Measurements from ENCODE around the gene RNF215. TPM values are rescaled to one million over a fixed set of nuclear protein-coding genes. Genes with fewer than 3 reads are reported as not detected.
"Not testable (repeated sequence)": the region's sequence is repeated elsewhere in the genome, so short reads cannot be mapped to it uniquely, and the experiment has no call there.

Gene RNF215
- total RNA-seq, 1 donor from 2014 or later, result 8.6 TPM

GRCh38 chr22:30340911-30341685, 46.1 kb downstream of the RNF215 start:
- TF ChIP-seq, protein P1, sequence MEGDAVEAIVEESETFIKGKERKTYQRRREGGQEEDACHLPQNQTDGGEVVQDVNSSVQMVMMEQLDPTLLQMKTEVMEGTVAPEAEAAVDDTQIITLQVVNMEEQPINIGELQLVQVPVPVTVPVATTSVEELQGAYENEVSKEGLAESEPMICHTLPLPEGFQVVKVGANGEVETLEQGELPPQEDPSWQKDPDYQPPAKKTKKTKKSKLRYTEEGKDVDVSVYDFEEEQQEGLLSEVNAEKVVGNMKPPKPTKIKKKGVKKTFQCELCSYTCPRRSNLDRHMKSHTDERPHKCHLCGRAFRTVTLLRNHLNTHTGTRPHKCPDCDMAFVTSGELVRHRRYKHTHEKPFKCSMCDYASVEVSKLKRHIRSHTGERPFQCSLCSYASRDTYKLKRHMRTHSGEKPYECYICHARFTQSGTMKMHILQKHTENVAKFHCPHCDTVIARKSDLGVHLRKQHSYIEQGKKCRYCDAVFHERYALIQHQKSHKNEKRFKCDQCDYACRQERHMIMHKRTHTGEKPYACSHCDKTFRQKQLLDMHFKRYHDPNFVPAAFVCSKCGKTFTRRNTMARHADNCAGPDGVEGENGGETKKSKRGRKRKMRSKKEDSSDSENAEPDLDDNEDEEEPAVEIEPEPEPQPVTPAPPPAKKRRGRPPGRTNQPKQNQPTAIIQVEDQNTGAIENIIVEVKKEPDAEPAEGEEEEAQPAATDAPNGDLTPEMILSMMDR (IDR thresholded peaks at IDR 0.05), result no peak
- Mint-ChIP-seq H3K9me3 (no peaks in the 10 kb centered on the region), H3K27me3 (no peaks in the 10 kb centered on the region), H3K4me1 (no peaks in the 10 kb centered on the region), H3K36me3 (ENCODE audit: low read depth) (peaks cover 99% of the 10 kb centered on the region), H3K4me3 (no peak overlapping the region), H3K27ac (no peak overlapping the region)
- no peak for ATAC-seq (ENCODE audit: low read depth)
- intact Hi-C loops (cut with micrococcal nuclease), result no loop called here
- ChIA-PET POLR2A (interaction anchor here (1.0 to 1.4 kb wide), 2 partner anchors 52 to 83 kb away, joined by 3 read pairs; partner anchors contain the start of gene CASTOR1), CTCF (interaction anchor here (2.1 kb wide), 1 partner anchor 53 kb away, joined by 10 read pairs; no protein-coding TSS in a partner anchor)
- no peak for DNase-seq

- POLR2A ChIA-PET, result no interaction called here
- H3K9me3 Mint-ChIP-seq, result no peaks in the 10 kb centered on the region
Measured at GRCh38 chr22:30338802-30339201, 48.4 kb downstream of the RNF215 start.

DNA sequence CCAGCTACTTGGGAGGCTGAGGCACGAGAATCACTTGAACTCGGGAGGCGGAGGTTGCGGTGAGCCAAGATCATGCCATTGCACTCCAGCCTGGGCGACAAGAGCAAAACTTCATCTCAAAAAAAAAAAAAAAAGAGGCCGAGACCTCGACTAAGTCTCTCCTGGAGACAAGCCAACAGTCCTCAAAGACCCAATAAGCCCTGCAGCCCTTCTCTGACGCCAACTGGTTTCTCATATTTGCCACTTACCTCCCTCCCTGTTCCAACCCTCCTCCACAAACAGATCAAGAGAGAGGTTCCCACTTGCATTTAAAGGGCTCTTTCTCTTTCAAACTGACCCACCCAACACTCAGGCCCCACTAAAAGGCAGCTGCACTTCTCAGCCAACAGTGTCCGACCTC, 48.9 kb downstream of the RNF215 start:
- POLR2A ChIA-PET; intact Hi-C loops (cut with micrococcal nuclease); H3K27ac Mint-ChIP-seq; H3K4me1 Mint-ChIP-seq; H3K9me3 Mint-ChIP-seq; DNase-seq; H3K27me3 Mint-ChIP-seq; ATAC-seq (ENCODE audit: low read depth); H3K4me3 Mint-ChIP-seq; CTCF ChIA-PET: not testable (repeated sequence)
- peaks cover 99% of the 10 kb centered on the region for H3K36me3 Mint-ChIP-seq (ENCODE audit: low read depth)

More at GRCh38 chr22:30338802-30339201, 48.4 kb downstream of the RNF215 start:
- intact Hi-C loops (cut with micrococcal nuclease), result no loop called here
- TF ChIP-seq, protein P1 (IDR thresholded peaks at IDR 0.05), result no peak
- Mint-ChIP-seq H3K36me3 (ENCODE audit: low read depth) (peaks cover 99% of the 10 kb centered on the region), H3K27me3 (no peaks in the 10 kb centered on the region), H3K27ac (no peak overlapping the region), H3K4me3 (no peak overlapping the region), H3K4me1 (no peaks in the 10 kb centered on the region)
- DNase-seq (no peak), ATAC-seq (ENCODE audit: low read depth) (no peak)
- CTCF ChIA-PET, result no interaction called here

GRCh38 chr22:30337461-30337778, 49.8 kb downstream of the RNF215 start:
- intact Hi-C loops (cut with micrococcal nuclease), result no loop called here
- POLR2A ChIA-PET, result no interaction called here
- no peaks in the 10 kb centered on the region for H3K27me3 Mint-ChIP-seq
- TF ChIP-seq, protein P1 (IDR thresholded peaks at IDR 0.05), result no peak
- no peaks in the 10 kb centered on the region for H3K9me3 Mint-ChIP-seq
- no peak for ATAC-seq (ENCODE audit: low read depth)
- no peaks in the 10 kb centered on the region for H3K4me1 Mint-ChIP-seq
- no peak overlapping the region for H3K4me3 Mint-ChIP-seq
- H3K36me3 Mint-ChIP-seq (ENCODE audit: low read depth), result peaks cover 99% of the 10 kb centered on the region
- H3K27ac Mint-ChIP-seq, result no peak overlapping the region
- CTCF ChIA-PET, result no interaction called here
- DNase-seq, result no peak

DNA sequence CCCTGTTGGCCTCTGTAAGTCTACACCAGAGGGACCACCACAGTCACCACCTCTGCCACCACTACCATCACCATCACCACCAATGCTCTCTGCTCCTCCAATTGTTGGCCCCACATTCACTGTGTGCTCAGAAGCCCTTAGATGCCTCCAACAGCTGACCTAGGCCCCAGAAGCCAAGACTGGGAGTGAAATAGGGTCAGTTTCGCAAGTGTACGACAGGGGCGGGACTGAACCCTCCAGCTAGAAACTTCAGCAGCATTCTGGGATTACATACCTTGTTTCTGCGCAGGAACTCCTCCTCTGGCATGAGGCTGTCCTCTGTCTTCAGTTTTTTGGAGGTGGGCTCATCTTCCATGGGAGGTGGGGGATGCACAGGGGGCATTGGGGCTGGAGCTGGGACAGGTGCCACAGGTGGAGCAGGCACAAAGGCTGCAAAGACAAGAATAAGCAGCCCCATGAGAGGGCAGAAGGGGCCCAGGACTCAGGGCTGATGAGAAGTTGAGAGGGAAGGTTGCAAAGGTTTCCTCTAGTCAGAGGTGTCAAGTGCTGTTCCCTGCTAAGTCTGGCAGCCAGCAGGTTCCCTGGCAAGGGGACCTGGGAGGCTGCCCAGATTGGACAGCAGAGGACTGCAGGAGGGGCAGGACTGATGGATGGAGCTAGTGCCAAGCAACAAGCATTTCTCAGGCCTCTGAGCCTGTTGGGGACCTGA, 50.3 kb downstream of the RNF215 start:
- no peak overlapping the region for H3K4me3 Mint-ChIP-seq
- CTCF ChIA-PET, result no interaction called here
- H3K27ac Mint-ChIP-seq, result no peak overlapping the region
- POLR2A ChIA-PET, result interaction anchor here (0.8 kb wide), 1 partner anchor 49 kb away, joined by 3 read pairs; no protein-coding TSS in a partner anchor
- no peaks in the 10 kb centered on the region for H3K4me1 Mint-ChIP-seq
- no peaks in the 10 kb centered on the region for H3K27me3 Mint-ChIP-seq
- H3K9me3 Mint-ChIP-seq, result no peaks in the 10 kb centered on the region
- peaks cover 98% of the 10 kb centered on the region for H3K36me3 Mint-ChIP-seq (ENCODE audit: low read depth)
- no peak for ATAC-seq (ENCODE audit: low read depth)
- intact Hi-C loops (cut with micrococcal nuclease), result no loop called here
- no peak for DNase-seq
- TF ChIP-seq, protein P1 (IDR thresholded peaks at IDR 0.05), result no peak
